ENCODE results near the gene ANKRD1.
"Not testable (repeated sequence)": the region's sequence is repeated elsewhere in the genome, so short reads cannot be mapped to it uniquely, and the experiment has no call there.

The ANKRD1 gene

DNA sequence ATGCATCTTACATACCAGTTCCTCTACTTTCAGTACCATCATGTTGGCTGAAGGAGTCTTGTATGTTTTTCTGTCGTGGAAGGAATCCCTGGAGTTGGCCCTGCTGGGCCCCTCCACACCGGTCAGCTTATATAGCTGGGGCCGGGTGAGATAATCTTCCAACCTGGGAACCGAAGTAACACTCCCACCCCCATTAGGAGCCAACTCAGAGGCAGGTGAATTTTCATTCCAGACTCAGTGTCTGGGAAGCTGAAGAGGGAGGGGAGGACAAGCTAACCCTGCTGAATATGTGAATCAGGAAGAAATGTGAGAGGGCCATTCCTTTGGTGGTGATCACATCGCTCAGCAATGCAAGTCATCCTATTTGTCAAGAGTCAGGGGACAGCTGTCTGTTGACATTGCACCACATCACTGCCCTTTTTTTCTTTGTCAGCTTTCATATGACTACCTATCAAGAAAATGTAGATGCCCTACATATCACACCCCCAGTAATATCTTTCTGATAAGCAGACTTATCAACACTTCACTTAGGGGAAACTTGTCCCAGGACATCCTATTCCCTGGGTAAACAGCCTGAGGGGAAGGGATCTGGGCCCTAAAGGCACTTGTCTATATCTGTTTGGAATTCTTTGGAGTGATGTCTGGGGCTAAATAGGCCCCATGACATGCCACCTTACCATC, at the start of gene ANKRD1:
Gene ANKRD1, minus strand, starts transcription at position 102 of the 681 bp plus-strand sequence. Its CDS starts 60 bp downstream, at position 42.
- no peak for DNase-seq (ENCODE audit: low spot score)

GRCh38 chr10:90969947-90970673, 49.2 kb upstream of the ANKRD1 start:
- DNase-seq (ENCODE audit: low spot score): no peak

DNA sequence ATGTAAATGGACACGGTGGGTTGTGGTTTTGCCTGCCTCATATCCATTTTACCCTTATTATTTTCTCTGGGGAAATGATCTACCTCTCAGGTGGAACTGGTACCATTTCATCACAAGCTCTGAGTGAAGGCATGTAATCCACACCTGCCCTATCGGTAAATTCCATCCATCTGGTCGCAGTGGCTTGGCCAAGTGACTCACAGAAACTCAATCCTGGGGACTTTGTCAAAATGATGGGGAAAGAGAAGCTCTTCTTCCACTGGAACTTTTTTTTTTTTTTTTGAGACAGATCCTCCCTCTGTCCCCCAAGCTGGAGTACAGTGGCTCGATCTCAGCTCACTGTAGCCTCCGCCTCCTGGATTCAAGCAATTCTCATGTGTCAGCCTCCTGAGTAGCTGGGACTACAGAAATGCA, 48.2 kb upstream of the ANKRD1 start:
- no peak for DNase-seq (ENCODE audit: low spot score)

- DNase-seq (ENCODE audit: low spot score): no peak
These were observed 47.6 kb upstream of the ANKRD1 start for GRCh38 chr10:90968328-90969081.

- no peak for DNase-seq (ENCODE audit: low spot score)
These were observed 47.0 kb upstream of the ANKRD1 start for GRCh38 chr10:90967865-90968264.

DNA sequence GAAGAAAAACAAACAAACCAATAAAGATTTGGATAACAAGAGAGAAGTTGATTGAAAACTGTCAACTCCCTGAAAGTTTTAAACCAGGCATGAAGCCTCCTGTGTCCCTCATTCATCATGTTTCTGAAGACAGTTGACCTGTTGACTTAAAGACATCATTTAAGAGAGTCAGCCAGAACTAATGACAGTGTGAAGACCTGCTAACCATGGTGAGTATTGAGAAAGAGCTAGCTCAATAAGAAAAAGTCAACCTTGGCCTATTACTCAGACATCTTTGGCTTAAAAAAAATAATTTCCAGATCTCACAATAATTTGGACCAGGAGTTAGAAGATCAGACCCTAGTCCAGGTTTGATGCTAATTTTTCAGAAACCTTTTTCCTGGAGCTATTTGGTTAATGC, 45.3 kb upstream of the ANKRD1 start:
- DNase-seq (ENCODE audit: low spot score): no peak

DNA sequence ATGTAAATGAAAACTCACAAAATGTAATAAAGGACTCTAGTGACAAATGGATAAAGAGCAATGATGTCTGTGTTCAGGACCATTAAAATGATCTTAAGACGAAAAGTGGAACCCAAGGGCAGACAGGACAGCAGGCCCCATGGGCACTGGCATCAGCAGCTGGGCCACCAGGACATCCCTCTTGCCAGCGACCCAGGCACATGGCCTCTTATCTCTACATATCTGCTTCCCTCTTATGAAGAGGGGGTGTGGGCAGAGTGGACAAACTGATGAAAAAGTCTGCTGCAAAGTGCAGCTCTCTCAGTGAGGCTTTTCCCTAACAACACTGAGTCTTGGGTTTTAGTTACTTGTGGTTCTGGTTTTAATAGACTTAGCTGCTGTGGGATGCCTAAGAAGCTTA, 44.8 kb upstream of the ANKRD1 start:
- DNase-seq (ENCODE audit: low spot score): no peak

GRCh38 chr10:90964781-90965465, 44.0 kb upstream of the ANKRD1 start:
- DNase-seq (ENCODE audit: low spot score): no peak

- no peak for DNase-seq (ENCODE audit: low spot score)
These were observed 42.4 kb upstream of the ANKRD1 start for GRCh38 chr10:90963331-90963730.

GRCh38 chr10:90960355-90960814, 39.5 kb upstream of the ANKRD1 start:
- no peak for DNase-seq (ENCODE audit: low spot score)

DNA sequence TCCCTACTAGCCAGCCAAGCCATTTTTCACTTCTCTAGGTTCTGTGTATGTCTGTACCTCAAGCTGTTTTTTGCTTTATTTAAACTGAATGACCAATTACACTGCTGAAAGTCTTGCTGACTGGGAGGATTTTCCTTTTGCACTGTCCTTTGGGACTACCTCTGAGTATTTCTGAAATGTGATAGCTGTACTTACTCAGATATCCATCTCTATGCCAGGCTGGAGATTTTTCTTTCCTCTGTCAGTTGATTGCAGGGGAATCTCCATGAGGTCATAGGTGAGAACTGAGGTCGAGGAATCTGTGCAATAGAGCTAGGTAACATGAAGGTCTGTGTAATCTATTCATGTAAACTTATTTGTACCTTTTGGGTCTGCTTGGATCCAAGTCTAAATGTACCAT, 38.9 kb upstream of the ANKRD1 start:
- no peak for DNase-seq (ENCODE audit: low spot score)

DNA sequence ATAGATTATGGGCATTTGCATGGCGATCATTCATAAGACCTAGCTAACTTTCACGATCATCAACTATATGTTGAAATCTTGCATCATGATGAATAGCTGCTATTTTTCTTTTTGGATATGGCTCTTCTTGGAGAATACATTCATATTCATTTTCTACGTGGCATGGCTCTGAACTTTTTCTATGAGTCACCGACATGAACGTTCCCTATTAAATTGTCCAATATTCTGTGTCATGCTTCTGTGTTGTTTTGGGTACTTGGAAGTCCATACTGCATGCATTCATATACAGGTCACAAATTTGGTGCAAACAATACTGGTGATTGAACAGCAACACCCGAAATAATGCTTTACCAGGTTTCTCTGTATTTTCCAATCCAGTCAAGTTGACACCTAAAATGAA, 37.9 kb upstream of the ANKRD1 start:
- no peak for DNase-seq (ENCODE audit: low spot score)

DNA sequence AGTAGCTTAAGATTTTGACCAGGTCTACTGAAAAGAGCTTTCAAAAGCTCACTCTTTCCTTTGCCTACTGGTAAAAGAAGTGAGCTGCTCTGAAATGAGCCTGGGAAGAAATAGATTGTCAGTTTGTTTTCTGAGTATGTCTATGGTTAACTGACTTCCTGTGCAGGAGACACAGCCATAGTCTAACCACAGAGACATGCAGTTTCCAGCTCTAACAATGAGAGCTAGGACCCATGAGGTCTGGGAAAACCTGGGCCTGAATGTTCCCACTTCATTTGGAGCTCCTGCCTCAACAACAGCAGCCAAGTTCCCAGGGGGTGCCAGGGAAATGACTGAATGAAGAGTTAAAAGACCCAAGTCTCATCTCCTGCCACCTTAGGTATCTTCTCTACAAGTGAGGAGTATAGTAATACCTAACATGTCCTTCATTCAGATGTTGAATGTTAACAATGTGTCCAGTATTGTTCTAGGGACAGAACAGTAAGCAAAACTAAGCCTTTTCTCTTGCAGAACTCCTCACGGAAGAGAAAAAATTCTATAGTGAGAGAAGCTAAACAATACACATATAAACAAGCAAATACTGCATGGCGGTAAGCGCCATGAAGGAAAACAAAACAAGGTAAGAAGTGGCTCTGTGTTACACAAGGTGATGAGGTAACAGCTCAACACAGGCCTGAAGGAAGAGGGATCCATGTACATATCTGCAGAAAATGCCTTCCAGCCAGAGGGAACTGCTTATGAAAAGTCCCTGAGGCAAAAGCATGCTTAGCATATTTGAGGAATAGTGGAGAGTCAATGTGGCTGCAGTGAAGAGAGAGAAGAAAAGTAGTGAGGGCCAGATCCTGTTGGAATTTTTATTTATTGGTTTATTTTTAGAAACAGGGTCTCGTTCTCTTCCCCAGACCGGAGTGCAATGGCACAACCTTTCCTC, 26.4 kb upstream of the ANKRD1 start:
- DNase-seq (ENCODE audit: low spot score): no peak

DNA sequence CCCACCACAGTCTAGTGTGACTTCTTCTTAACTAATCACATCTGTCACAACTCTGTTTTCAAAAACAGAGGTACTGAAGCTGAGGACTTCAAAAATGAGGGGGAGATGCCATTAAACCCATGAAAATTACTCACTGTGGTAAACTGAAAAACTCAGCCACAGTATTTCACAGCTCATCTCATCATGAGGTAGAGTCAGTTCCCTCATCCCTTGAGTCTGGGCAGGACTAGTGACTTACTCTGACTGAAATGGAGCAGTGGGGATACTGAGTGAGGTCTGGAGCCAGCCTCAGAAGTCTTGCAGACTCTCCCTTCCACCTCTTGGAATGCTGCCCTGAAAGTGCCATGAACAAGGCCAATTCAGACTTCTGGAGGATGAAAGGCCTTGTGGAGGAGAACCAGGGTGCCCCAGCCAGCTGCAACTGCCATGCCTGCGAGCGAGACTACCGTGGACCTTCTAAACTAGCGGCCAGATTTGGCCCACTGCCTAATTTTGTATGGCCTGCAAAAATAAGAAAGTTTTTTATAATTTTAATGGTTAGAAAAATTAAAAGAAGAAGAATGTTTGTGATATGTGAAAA, 24.7 kb upstream of the ANKRD1 start:
- DNase-seq (ENCODE audit: low spot score): no peak

- DNase-seq (ENCODE audit: low spot score): no peak
These were observed 23.9 kb upstream of the ANKRD1 start for GRCh38 chr10:90944749-90945148.

- not testable (repeated sequence) for DNase-seq (ENCODE audit: low spot score)
These were observed 22.1 kb upstream of the ANKRD1 start for GRCh38 chr10:90942980-90943379.

DNA sequence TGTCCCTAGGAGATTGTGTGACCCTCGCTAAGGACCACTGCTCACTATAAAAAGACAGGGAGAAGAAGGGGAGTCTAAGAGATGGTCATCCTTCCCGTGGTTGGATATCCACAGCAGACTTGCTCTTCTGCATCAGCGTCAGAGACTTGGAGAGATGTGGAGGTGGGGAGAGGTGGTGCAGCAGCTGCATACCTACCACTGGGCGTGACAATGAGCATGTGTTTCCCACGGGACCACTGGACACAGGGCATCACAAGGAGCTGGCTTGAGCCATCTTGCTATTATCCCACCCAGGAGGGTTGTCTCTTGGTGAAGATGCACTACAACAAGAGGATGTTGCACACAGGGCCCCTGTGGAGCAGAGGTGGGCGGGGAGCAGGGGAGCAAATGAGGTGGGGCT, 18.8 kb upstream of the ANKRD1 start:
- no peak for DNase-seq (ENCODE audit: low spot score)

DNA sequence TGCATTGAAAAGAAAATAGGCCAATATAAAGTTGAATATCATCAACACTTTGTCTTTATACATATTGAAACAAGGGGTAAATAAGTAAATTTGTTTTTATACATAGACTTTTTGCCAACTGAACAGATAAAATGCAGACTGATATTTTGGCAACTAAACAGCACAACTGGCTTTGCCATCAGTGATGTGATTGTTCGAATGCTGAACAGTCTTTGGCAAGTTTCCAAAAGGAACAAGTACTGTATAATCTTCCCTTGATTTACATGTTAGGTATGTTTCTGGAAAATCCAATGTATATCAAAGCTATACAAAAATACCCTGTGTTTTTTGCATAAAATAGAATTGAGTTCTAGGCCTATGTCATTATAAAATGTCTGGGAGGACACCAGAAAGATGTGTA, 18.2 kb upstream of the ANKRD1 start:
- DNase-seq (ENCODE audit: low spot score): no peak

- DNase-seq (ENCODE audit: low spot score): no peak
These were observed 16.9 kb upstream of the ANKRD1 start for GRCh38 chr10:90937645-90938258.

GRCh38 chr10:90936276-90936659, 15.4 kb upstream of the ANKRD1 start:
- no peak for DNase-seq (ENCODE audit: low spot score)
